MCF 10A (cell line): ENCODE measurements around the gene USP36. TPM values are rescaled to one million over a fixed set of nuclear protein-coding genes. Genes with fewer than 3 reads are reported as not detected.
A peak's percentile ranks its signal among the peaks of the same experiment; 100 is the strongest.

Experiments
- BruUV-seq: library from RNA; stranded (reverse); fragments of 400-500 nt; replicated peaks from 2 replicates; lab custom pipeline; 2021; lab: Mats Ljungman, UMichigan
- CTCF ChIA-PET: fragments of 300-600 bp; sonication (Branson Sonifier 250); formaldehyde crosslinking; extraction: SDS; loops from one replicate; lab custom pipeline; 2021; ENCODE audit warnings: antibody characterized with exemption, inconsistent platforms; lab: Yijun Ruan, JAX
- POLR2A ChIA-PET: fragments of 300-600, 350-650 bp; sonication (Branson Sonifier 250); formaldehyde crosslinking; extraction: SDS; loops from one replicate; lab custom pipeline; 2020; ENCODE audit warnings: antibody characterized with exemption, inconsistent platforms; lab: Yijun Ruan, JAX
- DNase-seq: peaks from one replicate; pipeline ENCODE4 v3.0.0-alpha.2; 2018; ENCODE audit not compliant: unreplicated experiment
- H3K27ac Mint-ChIP-seq: one replicate; pipeline ENCODE4 v1.8.0; 2022; ENCODE audit warnings: mild to moderate bottlenecking, low read depth, mixed read lengths; ENCODE audit not compliant: unreplicated experiment
- H3K27me3 Mint-ChIP-seq: one replicate; pipeline ENCODE4 v1.8.0; 2022; ENCODE audit warnings: mixed read lengths; ENCODE audit not compliant: insufficient read depth, unreplicated experiment
- H3K36me3 Mint-ChIP-seq: one replicate; pipeline ENCODE4 v1.8.0; 2022; ENCODE audit warnings: mild to moderate bottlenecking, moderate library complexity, mixed read lengths; ENCODE audit not compliant: insufficient read depth, unreplicated experiment
- H3K4me1 Mint-ChIP-seq: one replicate; pipeline ENCODE4 v1.8.0; 2022; ENCODE audit warnings: mixed read lengths; ENCODE audit not compliant: insufficient read depth, unreplicated experiment
- H3K4me3 Mint-ChIP-seq: one replicate; pipeline ENCODE4 v1.8.0; 2022; ENCODE audit warnings: mild to moderate bottlenecking, moderate library complexity, mixed read lengths; ENCODE audit not compliant: unreplicated experiment
- H3K9me3 Mint-ChIP-seq: one replicate; pipeline ENCODE4 v1.8.0; 2022; ENCODE audit warnings: mixed read lengths; ENCODE audit not compliant: unreplicated experiment
- CTCF ChIP-seq: fragments of 200-600 bp; IDR thresholded peaks from one replicate; pipeline ENCODE4 v1.8.0; 2022; ENCODE audit warnings: antibody characterized with exemption, mild to moderate bottlenecking; ENCODE audit not compliant: unreplicated experiment
- intact Hi-C: fragments of 100-400 bp; cut with micrococcal nuclease; formaldehyde crosslinking; loops from 2 replicates; pipeline ENCODE4 v1.14.1; 2022
- total RNA-seq: library from RNA; stranded (reverse); gene quantifications from 2 replicates; pipeline ENCODE4 v1.2.3, GENCODE V29; 2022

Gene USP36
- total RNA-seq, 1 experiment from 2014 or later: 118 TPM

- intact Hi-C loops: no loop called here
- H3K36me3 Mint-ChIP-seq: peaks cover 63% of the 10 kb centered on the region
- no peak for DNase-seq
- CTCF ChIA-PET: no interaction called here
- no peak for TF ChIP-seq CTCF
- BruUV-seq: no TSS peak
- no peak overlapping the region for H3K4me3 Mint-ChIP-seq
- peak overlapping the region; percentile 21 for H3K27ac Mint-ChIP-seq
- POLR2A ChIA-PET: interaction anchor here (0.5 kb wide), 1 partner anchor 186 kb away, joined by 5 read pairs; no protein-coding TSS in a partner anchor
- no peaks in the 10 kb centered on the region for H3K9me3 Mint-ChIP-seq
- H3K4me1 Mint-ChIP-seq: peaks cover 13% of the 10 kb centered on the region
- no peaks in the 10 kb centered on the region for H3K27me3 Mint-ChIP-seq
Observed at GRCh38 chr17:78794399-78794798, 46.2 kb downstream of the USP36 start.

- no peak for DNase-seq
- intact Hi-C loops: no loop called here
- peaks cover 12% of the 10 kb centered on the region for H3K4me1 Mint-ChIP-seq
- H3K36me3 Mint-ChIP-seq: peaks cover 59% of the 10 kb centered on the region
- TF ChIP-seq CTCF: no peak
- H3K27ac Mint-ChIP-seq: peak overlapping the region; percentile 21
- H3K4me3 Mint-ChIP-seq: no peak overlapping the region
- no TSS peak for BruUV-seq
- H3K9me3 Mint-ChIP-seq: no peaks in the 10 kb centered on the region
- H3K27me3 Mint-ChIP-seq: no peaks in the 10 kb centered on the region
- ChIA-PET POLR2A (interaction anchor here (0.5 to 0.6 kb wide), 2 partner anchors 187 to 1670 kb away, joined by 3 to 5 read pairs; no protein-coding TSS in a partner anchor), CTCF (no interaction called here)
Observed at GRCh38 chr17:78793968-78794367, 46.6 kb downstream of the USP36 start.

GRCh38 chr17:78793415-78793814, 47.2 kb downstream of the USP36 start:
- DNase-seq: no peak
- Mint-ChIP-seq H3K4me3 (no peak overlapping the region), H3K9me3 (no peaks in the 10 kb centered on the region), H3K27ac (peak overlapping the region; percentile 21), H3K4me1 (peaks cover 8% of the 10 kb centered on the region), H3K36me3 (peaks cover 54% of the 10 kb centered on the region), H3K27me3 (no peaks in the 10 kb centered on the region)
- no peak for TF ChIP-seq CTCF
- ChIA-PET CTCF (no interaction called here), POLR2A (interaction anchor here (0.6 kb wide), 2 partner anchors 295 to 1669 kb away, joined by 3 read pairs; no protein-coding TSS in a partner anchor)
- BruUV-seq: no TSS peak
- intact Hi-C loops: no loop called here

- Mint-ChIP-seq H3K27ac (peak overlapping the region; percentile 1), H3K36me3 (peaks cover 43% of the 10 kb centered on the region), H3K27me3 (no peaks in the 10 kb centered on the region), H3K4me3 (no peak overlapping the region), H3K9me3 (no peaks in the 10 kb centered on the region), H3K4me1 (peaks cover 8% of the 10 kb centered on the region)
- ChIA-PET POLR2A (interaction anchor here (0.6 to 1.4 kb wide), 3 partner anchors 9 to 16 kb away, joined by 3 to 7 read pairs (median 3); no protein-coding TSS in a partner anchor), CTCF (no interaction called here)
- intact Hi-C loops: no loop called here
- TF ChIP-seq CTCF: no peak
- BruUV-seq: no TSS peak
- no peak for DNase-seq
Observed at GRCh38 chr17:78791840-78792709, 48.5 kb downstream of the USP36 start.
